ENCODE measurements around the gene RHOB.

Gene RHOB

DNA sequence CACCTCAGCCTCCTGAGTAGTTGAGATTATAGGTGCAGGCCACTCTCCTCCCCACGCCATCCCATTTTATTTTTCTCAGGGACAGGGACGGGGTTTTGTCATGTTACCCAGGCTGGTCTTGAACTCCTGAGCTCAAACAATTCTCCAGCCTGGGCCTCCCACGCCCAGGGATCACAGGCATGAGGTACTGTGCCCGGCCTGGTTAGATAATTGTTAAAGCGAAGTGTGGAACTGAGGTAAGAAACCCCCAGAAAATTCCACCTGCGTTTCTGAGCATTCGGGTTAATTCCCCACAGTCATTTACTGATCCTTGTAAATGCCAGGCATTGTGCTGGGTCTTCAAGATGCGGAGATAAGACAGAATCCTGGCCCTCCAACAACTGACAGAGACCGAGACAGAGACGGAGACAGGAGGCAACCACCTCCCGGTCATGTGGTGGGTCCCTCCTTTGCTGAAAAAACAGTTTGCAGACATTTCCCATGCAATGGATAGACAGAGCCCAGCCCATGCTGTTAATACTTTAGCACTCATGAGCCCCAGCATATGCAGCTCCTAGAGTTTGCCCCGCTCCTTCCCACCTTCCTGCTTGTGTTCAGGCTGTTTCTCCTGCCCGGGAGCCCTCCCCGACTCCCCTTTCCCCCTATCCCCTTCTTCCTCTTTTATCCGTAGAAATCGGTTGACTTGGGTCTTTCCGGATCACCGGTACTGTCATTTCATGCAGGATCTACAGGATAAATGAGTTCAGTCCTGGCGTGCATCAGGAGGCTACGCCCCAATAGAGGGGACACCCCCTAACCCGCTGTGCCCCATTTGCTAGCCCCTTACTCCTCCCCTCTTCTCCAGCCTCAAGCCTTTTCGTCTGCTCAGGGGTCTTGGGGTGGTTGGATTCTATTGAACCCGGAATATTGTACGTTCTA, 1.6 kb upstream of the RHOB start:
- Histone ChIP-seq H3K36me3 (ENCODE audit: control insufficient read depth in 5 of 5, insufficient read depth in 5 of 5, low read length in 5 of 5) (peaks cover 6 to 18% (median 16%) of the 10 kb centered on the region in 5 donors), H3K9me3 (ENCODE audit: control insufficient read depth in 5 of 5, low read length in 5 of 5) (no peaks in the 10 kb centered on the region), H3K27ac (ENCODE audit: low read depth, low read length) (peak overlapping the region; percentile 93), H3K4me3 (ENCODE audit: low read depth in 1 of 5, low read length in 5 of 5) (peak overlapping the region; percentile 23 to 99 (median 63)), H3K4me1 (ENCODE audit: control insufficient read depth in 5 of 5, insufficient read depth in 5 of 5, low read length in 5 of 5) (peaks cover 4 to 49% (median 39%) of the 10 kb centered on the region in 5 donors), H3K27me3 (ENCODE audit: control insufficient read depth in 5 of 5, insufficient read depth in 4 of 5, low read length in 5 of 5) (no peaks in the 10 kb centered on the region), H3K9ac (ENCODE audit: low read length in 5 of 5) (peak overlapping the region in 3 of 5 donors; percentile 51 to 70 (median 52))

GRCh38 chr2:20446255-20446916, 488 bp upstream of the RHOB start:
- H3K9ac ChIP-seq (ENCODE audit: low read length in 5 of 5) = peak overlapping the region in 4 of 5 donors; percentile 74 to 100 (median 92)
- peak overlapping the region; percentile 54 to 100 (median 99) for H3K4me3 ChIP-seq (ENCODE audit: low read depth in 1 of 5, low read length in 5 of 5)
- no peaks in the 10 kb centered on the region for H3K27me3 ChIP-seq (ENCODE audit: control insufficient read depth in 5 of 5, insufficient read depth in 4 of 5, low read length in 5 of 5)
- H3K36me3 ChIP-seq (ENCODE audit: control insufficient read depth in 5 of 5, insufficient read depth in 5 of 5, low read length in 5 of 5) = peaks cover 6 to 18% (median 16%) of the 10 kb centered on the region in 5 donors
- peaks cover 7 to 59% (median 49%) of the 10 kb centered on the region in 5 donors for H3K4me1 ChIP-seq (ENCODE audit: control insufficient read depth in 5 of 5, insufficient read depth in 5 of 5, low read length in 5 of 5)
- peak overlapping the region; percentile 93 for H3K27ac ChIP-seq (ENCODE audit: low read depth, low read length)
- H3K9me3 ChIP-seq (ENCODE audit: control insufficient read depth in 5 of 5, low read length in 5 of 5) = no peaks in the 10 kb centered on the region

DNA sequence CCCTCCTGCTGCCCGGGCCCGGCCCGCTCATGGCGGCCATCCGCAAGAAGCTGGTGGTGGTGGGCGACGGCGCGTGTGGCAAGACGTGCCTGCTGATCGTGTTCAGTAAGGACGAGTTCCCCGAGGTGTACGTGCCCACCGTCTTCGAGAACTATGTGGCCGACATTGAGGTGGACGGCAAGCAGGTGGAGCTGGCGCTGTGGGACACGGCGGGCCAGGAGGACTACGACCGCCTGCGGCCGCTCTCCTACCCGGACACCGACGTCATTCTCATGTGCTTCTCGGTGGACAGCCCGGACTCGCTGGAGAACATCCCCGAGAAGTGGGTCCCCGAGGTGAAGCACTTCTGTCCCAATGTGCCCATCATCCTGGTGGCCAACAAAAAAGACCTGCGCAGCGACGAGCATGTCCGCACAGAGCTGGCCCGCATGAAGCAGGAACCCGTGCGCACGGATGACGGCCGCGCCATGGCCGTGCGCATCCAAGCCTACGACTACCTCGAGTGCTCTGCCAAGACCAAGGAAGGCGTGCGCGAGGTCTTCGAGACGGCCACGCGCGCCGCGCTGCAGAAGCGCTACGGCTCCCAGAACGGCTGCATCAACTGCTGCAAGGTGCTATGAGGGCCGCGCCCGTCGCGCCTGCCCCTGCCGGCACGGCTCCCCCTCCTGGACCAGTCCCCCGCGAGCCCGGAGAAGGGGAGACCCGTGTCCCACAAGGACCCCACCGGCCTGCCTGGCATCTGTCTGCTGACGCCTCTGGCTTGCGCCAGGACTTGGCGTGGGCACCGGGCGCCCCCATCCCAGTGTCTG, 767 bp downstream of the RHOB start:
- peak overlapping the region; percentile 86 to 100 (median 99) for H3K4me3 ChIP-seq (ENCODE audit: low read depth in 1 of 5, low read length in 5 of 5)
- no peaks in the 10 kb centered on the region for H3K27me3 ChIP-seq (ENCODE audit: control insufficient read depth in 5 of 5, insufficient read depth in 4 of 5, low read length in 5 of 5)
- H3K9ac ChIP-seq (ENCODE audit: low read length in 5 of 5) = peak overlapping the region; percentile 90 to 100 (median 97)
- H3K36me3 ChIP-seq (ENCODE audit: control insufficient read depth in 5 of 5, insufficient read depth in 5 of 5, low read length in 5 of 5) = peaks cover 6 to 18% (median 16%) of the 10 kb centered on the region in 5 donors
- H3K4me1 ChIP-seq (ENCODE audit: control insufficient read depth in 5 of 5, insufficient read depth in 5 of 5, low read length in 5 of 5) = peaks cover 8 to 61% (median 49%) of the 10 kb centered on the region in 5 donors
- no peaks in the 10 kb centered on the region for H3K9me3 ChIP-seq (ENCODE audit: control insufficient read depth in 5 of 5, low read length in 5 of 5)
- peak overlapping the region; percentile 93 for H3K27ac ChIP-seq (ENCODE audit: low read depth, low read length)

DNA sequence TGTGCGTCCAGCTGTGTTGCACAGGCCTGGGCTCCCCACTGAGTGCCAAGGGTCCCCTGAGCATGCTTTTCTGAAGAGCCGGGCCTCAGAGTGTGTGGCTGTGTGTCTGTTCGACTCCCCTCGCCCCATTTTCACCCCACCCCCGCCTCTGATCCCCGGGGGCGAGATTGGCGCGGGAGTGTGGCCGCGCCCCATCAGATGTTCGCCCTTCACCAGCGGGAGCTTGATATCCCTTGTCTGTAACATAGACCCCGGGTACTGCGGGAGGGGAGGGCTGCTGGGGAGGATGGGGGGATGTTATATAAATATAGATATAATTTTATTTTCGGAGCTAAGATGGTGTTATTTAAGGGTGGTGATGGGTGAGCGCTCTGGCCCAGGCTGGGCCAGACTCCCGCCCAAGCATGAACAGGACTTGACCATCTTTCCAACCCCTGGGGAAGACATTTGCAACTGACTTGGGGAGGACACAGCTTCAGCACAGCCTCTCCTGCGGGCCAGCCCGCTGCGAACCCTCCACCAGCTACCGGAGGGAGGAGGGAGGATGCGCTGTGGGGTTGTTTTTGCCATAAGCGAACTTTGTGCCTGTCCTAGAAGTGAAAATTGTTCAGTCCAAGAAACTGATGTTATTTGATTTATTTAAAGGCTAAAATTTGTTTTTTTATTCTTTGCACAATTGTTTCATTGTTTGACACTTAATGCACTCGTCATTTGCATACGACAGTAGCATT, 1.5 kb downstream of the RHOB start:
- Histone ChIP-seq H3K9ac (ENCODE audit: low read length in 5 of 5) (peak overlapping the region; percentile 91 to 100 (median 97)), H3K27ac (ENCODE audit: low read depth, low read length) (peak overlapping the region; percentile 93), H3K4me1 (ENCODE audit: control insufficient read depth in 5 of 5, insufficient read depth in 5 of 5, low read length in 5 of 5) (peaks cover 8 to 59% (median 47%) of the 10 kb centered on the region in 5 donors), H3K36me3 (ENCODE audit: control insufficient read depth in 5 of 5, insufficient read depth in 5 of 5, low read length in 5 of 5) (peaks cover 6 to 18% (median 16%) of the 10 kb centered on the region in 5 donors), H3K27me3 (ENCODE audit: control insufficient read depth in 5 of 5, insufficient read depth in 4 of 5, low read length in 5 of 5) (no peaks in the 10 kb centered on the region), H3K9me3 (ENCODE audit: control insufficient read depth in 5 of 5, low read length in 5 of 5) (no peaks in the 10 kb centered on the region), H3K4me3 (ENCODE audit: low read depth in 1 of 5, low read length in 5 of 5) (peak overlapping the region; percentile 86 to 100 (median 99))

DNA sequence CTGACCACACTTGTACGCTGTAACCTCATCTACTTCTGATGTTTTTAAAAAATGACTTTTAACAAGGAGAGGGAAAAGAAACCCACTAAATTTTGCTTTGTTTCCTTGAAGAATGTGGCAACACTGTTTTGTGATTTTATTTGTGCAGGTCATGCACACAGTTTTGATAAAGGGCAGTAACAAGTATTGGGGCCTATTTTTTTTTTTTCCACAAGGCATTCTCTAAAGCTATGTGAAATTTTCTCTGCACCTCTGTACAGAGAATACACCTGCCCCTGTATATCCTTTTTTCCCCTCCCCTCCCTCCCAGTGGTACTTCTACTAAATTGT, 2.1 kb downstream of the RHOB start:
- H3K36me3 ChIP-seq (ENCODE audit: control insufficient read depth in 5 of 5, insufficient read depth in 5 of 5, low read length in 5 of 5) = peaks cover 6 to 18% (median 16%) of the 10 kb centered on the region in 5 donors
- H3K27ac ChIP-seq (ENCODE audit: low read depth, low read length) = peak overlapping the region; percentile 93
- peak overlapping the region; percentile 86 to 100 (median 99) for H3K4me3 ChIP-seq (ENCODE audit: low read depth in 1 of 5, low read length in 5 of 5)
- H3K9ac ChIP-seq (ENCODE audit: low read length in 5 of 5) = peak overlapping the region; percentile 91 to 100 (median 97)
- H3K4me1 ChIP-seq (ENCODE audit: control insufficient read depth in 5 of 5, insufficient read depth in 5 of 5, low read length in 5 of 5) = peaks cover 8 to 53% (median 42%) of the 10 kb centered on the region in 5 donors
- no peaks in the 10 kb centered on the region for H3K9me3 ChIP-seq (ENCODE audit: control insufficient read depth in 5 of 5, low read length in 5 of 5)
- no peaks in the 10 kb centered on the region for H3K27me3 ChIP-seq (ENCODE audit: control insufficient read depth in 5 of 5, insufficient read depth in 4 of 5, low read length in 5 of 5)

- H3K9me3 ChIP-seq (ENCODE audit: control insufficient read depth in 5 of 5, low read length in 5 of 5) = no peaks in the 10 kb centered on the region
- peak overlapping the region; percentile 86 to 100 (median 99) for H3K4me3 ChIP-seq (ENCODE audit: low read depth in 1 of 5, low read length in 5 of 5)
- peak overlapping the region; percentile 81 to 100 (median 97) for H3K9ac ChIP-seq (ENCODE audit: low read length in 5 of 5)
- peak overlapping the region; percentile 93 for H3K27ac ChIP-seq (ENCODE audit: low read depth, low read length)
- H3K4me1 ChIP-seq (ENCODE audit: control insufficient read depth in 5 of 5, insufficient read depth in 5 of 5, low read length in 5 of 5) = peaks cover 6 to 48% (median 38%) of the 10 kb centered on the region in 5 donors
- peaks cover 6 to 18% (median 16%) of the 10 kb centered on the region in 5 donors for H3K36me3 ChIP-seq (ENCODE audit: control insufficient read depth in 5 of 5, insufficient read depth in 5 of 5, low read length in 5 of 5)
- H3K27me3 ChIP-seq (ENCODE audit: control insufficient read depth in 5 of 5, insufficient read depth in 4 of 5, low read length in 5 of 5) = no peaks in the 10 kb centered on the region
These were observed 2.8 kb downstream of the RHOB start for GRCh38 chr2:20449501-20450200.

DNA sequence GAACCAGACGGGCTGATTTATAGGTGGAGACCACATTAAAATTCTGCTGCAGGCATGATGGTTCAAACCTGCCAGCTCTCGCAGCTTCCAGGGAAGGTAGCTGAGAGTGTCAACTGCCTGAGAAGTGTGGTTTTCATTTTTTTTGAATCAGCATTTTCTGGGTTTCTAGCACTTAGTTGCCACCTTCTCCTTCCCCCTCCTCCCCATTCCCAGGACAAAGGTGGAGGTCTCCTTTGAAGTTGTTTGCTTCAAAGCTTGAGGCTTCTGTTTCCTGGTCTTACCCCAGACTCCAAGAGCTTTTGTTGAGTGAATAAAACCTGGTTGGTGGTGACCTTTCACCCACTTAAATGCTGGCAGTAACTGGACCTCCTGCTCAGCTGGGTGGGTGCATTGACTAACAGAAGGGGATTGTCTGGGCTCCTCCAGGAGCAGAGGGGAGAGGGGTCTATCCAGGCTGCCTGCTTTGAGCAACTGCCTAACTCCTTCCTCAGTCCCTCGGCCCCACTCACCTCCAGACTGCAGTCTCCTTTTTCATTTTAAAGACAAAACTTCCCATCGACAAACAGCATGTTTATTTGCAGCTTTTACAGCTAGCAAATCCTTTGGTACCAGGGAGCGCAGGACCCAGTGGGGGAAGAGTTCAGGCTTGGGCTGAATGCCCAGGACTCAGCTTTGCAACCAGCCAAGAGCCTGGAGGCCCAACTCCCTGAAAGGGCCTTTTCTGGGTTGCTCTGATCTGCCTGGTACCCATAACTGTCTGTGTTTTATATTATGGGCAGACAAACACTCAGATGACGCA, 3.5 kb downstream of the RHOB start:
- peak overlapping the region; percentile 86 to 100 (median 99) for H3K4me3 ChIP-seq (ENCODE audit: low read depth in 1 of 5, low read length in 5 of 5)
- H3K9ac ChIP-seq (ENCODE audit: low read length in 5 of 5) = peak overlapping the region in 4 of 5 donors; percentile 57 to 100 (median 80)
- H3K4me1 ChIP-seq (ENCODE audit: control insufficient read depth in 5 of 5, insufficient read depth in 5 of 5, low read length in 5 of 5) = peaks cover 4 to 40% (median 30%) of the 10 kb centered on the region in 5 donors
- no peaks in the 10 kb centered on the region for H3K27me3 ChIP-seq (ENCODE audit: control insufficient read depth in 5 of 5, insufficient read depth in 4 of 5, low read length in 5 of 5)
- peaks cover 6 to 18% (median 16%) of the 10 kb centered on the region in 5 donors for H3K36me3 ChIP-seq (ENCODE audit: control insufficient read depth in 5 of 5, insufficient read depth in 5 of 5, low read length in 5 of 5)
- H3K9me3 ChIP-seq (ENCODE audit: control insufficient read depth in 5 of 5, low read length in 5 of 5) = no peaks in the 10 kb centered on the region
- H3K27ac ChIP-seq (ENCODE audit: low read depth, low read length) = peak overlapping the region; percentile 93

- no peaks in the 10 kb centered on the region for H3K27me3 ChIP-seq (ENCODE audit: control insufficient read depth in 5 of 5, insufficient read depth in 4 of 5, low read length in 5 of 5)
- peaks cover 4 to 38% (median 27%) of the 10 kb centered on the region in 5 donors for H3K4me1 ChIP-seq (ENCODE audit: control insufficient read depth in 5 of 5, insufficient read depth in 5 of 5, low read length in 5 of 5)
- no peaks in the 10 kb centered on the region for H3K9me3 ChIP-seq (ENCODE audit: control insufficient read depth in 5 of 5, low read length in 5 of 5)
- H3K9ac ChIP-seq (ENCODE audit: low read length in 5 of 5) = peak overlapping the region in 1 of 5 donors; percentile 97
- H3K27ac ChIP-seq (ENCODE audit: low read depth, low read length) = peak overlapping the region; percentile 93
- H3K4me3 ChIP-seq (ENCODE audit: low read depth in 1 of 5, low read length in 5 of 5) = peak overlapping the region; percentile 86 to 100 (median 99)
- peaks cover 6 to 18% (median 16%) of the 10 kb centered on the region in 5 donors for H3K36me3 ChIP-seq (ENCODE audit: control insufficient read depth in 5 of 5, insufficient read depth in 5 of 5, low read length in 5 of 5)
These were observed 4.1 kb downstream of the RHOB start for GRCh38 chr2:20451000-20451290.
